BE2C (cell line): Measurements from ENCODE around the gene PIGL.

Experiments
- DNase-seq: peaks from one replicate; pipeline ENCODE4 v3.0.0-alpha.2; 2020
- H3K27me3 ChIP-seq: fragments of 250-450 bp; sonication (Bioruptor Pico); 2 replicates; pipeline ENCODE4 v1.5.1; 2020; ENCODE audit warnings: mild to moderate bottlenecking
- H3K36me3 ChIP-seq: fragments of 250-450 bp; sonication (Bioruptor Pico); 2 replicates; pipeline ENCODE4 v1.5.1; 2020; ENCODE audit warnings: mild to moderate bottlenecking
- H3K4me1 ChIP-seq: fragments of 250-450 bp; sonication (Bioruptor Pico); 2 replicates; pipeline ENCODE4 v1.5.1; 2020
- H3K4me3 ChIP-seq: 2 replicates; pipeline ENCODE4 v1.5.1; 2011; ENCODE audit warnings: low read depth, low read length
- H3K9me3 ChIP-seq: fragments of 250-450 bp; sonication (Bioruptor Pico); 2 replicates; pipeline ENCODE4 v1.5.1; 2020
- CTCF ChIP-seq: IDR thresholded peaks from 2 replicates; pipeline ENCODE4 v1.5.1; 2012; ENCODE audit warnings: mild to moderate bottlenecking, low read depth, low read length

The PIGL gene

GRCh38 chr17:16363749-16364536 is 146.9 kb downstream of the PIGL start:
- no peaks in the 10 kb centered on the region for H3K9me3 ChIP-seq
- peak; percentile 88 for TF ChIP-seq CTCF
- peaks cover 5% of the 10 kb centered on the region; the same call in 1 of the 2 replicates for H3K4me1 ChIP-seq
- no peaks in the 10 kb centered on the region for H3K36me3 ChIP-seq
- H3K27me3 ChIP-seq = no peaks in the 10 kb centered on the region
- DNase-seq = peak; percentile 62
- no peak overlapping the region for H3K4me3 ChIP-seq

GRCh38 chr17:16364625-16365024 is 147.6 kb downstream of the PIGL start:
- Histone ChIP-seq H3K27me3 (no peaks in the 10 kb centered on the region), H3K4me3 (no peak overlapping the region), H3K9me3 (no peaks in the 10 kb centered on the region), H3K4me1 (peaks cover 5% of the 10 kb centered on the region; the same call in 1 of the 2 replicates), H3K36me3 (no peaks in the 10 kb centered on the region)
- no peak for DNase-seq
- no peak for TF ChIP-seq CTCF

GRCh38 chr17:16371742-16372141 is 154.7 kb downstream of the PIGL start:
- TF ChIP-seq CTCF = no peak
- no peaks in the 10 kb centered on the region for H3K4me1 ChIP-seq
- H3K4me3 ChIP-seq = no peak overlapping the region
- H3K27me3 ChIP-seq = no peaks in the 10 kb centered on the region
- H3K36me3 ChIP-seq = no peaks in the 10 kb centered on the region
- no peaks in the 10 kb centered on the region for H3K9me3 ChIP-seq
- no peak for DNase-seq

- no peaks in the 10 kb centered on the region for H3K27me3 ChIP-seq
- H3K4me1 ChIP-seq = no peaks in the 10 kb centered on the region
- no peak for DNase-seq
- no peaks in the 10 kb centered on the region for H3K9me3 ChIP-seq
- H3K4me3 ChIP-seq = no peak overlapping the region
- TF ChIP-seq CTCF = no peak
- H3K36me3 ChIP-seq = no peaks in the 10 kb centered on the region
Observed at GRCh38 chr17:16374146-16374938, 157.3 kb downstream of the PIGL start.
